GM12878 (cell line): Measurements from ENCODE around the gene ID3. TPM values are rescaled to one million over a fixed set of nuclear protein-coding genes. Genes with fewer than 3 reads are reported as not detected.

Source experiments
- ATAC-seq: fragments of 200-7000 bp; cut with Tn5 transposase; 3 replicates; pipeline ENCODE4 v1.9.1; 2020; ENCODE audit warnings: mild to moderate bottlenecking, moderate library complexity
- BruUV-seq: library from RNA; stranded (reverse); fragments of 400-500 nt; replicated peaks from 2 replicates; lab custom pipeline; 2021; lab: Mats Ljungman, UMichigan
- CTCF ChIA-PET: fragments of 300-600 bp; sonication (Branson Sonifier 250); formaldehyde crosslinking; extraction: SDS; loops from one replicate; lab custom pipeline; 2021; ENCODE audit warnings: inconsistent platforms; lab: Yijun Ruan, JAX
- POLR2A ChIA-PET: fragments of 350-600 bp; formaldehyde crosslinking; extraction: SDS; loops from one replicate; lab custom pipeline; 2021; ENCODE audit warnings: inconsistent platforms; lab: Charles Lee
- RAD21 ChIA-PET: fragments of 300-600 bp; sonication (Branson Sonifier 250); formaldehyde crosslinking; loops from one replicate; lab custom pipeline; 2023; ENCODE audit warnings: antibody characterized with exemption; ENCODE audit not compliant: unreplicated experiment; lab: Charles Lee
- SMC1A ChIA-PET: fragments of 300-600 bp; sonication (Branson Sonifier 250); formaldehyde crosslinking; loops from one replicate; lab custom pipeline; 2023; ENCODE audit not compliant: unreplicated experiment, uncharacterized antibody; lab: Charles Lee
- DNase-seq: peaks from one replicate; pipeline ENCODE4 v3.0.0-alpha.2; 2011; ENCODE audit warnings: low read depth, low spot score
- FAIRE-seq: peaks from 3 replicates; lab custom pipeline; 2011; peaks lifted over from hg19 to GRCh38; lab: Jason Lieb, UNC
- H2AFZ ChIP-seq: 2 replicates; pipeline ENCODE4 v1.6.0; 2011; ENCODE audit warnings: low read depth, low read length, control low read depth; ENCODE audit not compliant: control insufficient read depth
- H3K27ac ChIP-seq: 2 replicates; pipeline ENCODE4 v1.5.1; 2011; ENCODE audit warnings: control low read depth; ENCODE audit not compliant: control insufficient read depth, insufficient read depth
- H3K27me3 ChIP-seq, 2 experiments: replicated peaks in 1 of 2; 2 replicates each; pipeline versions ENCODE4 v1.6.0 to v1.6.1; 2011; ENCODE audit warnings: low read length in 1 of 2; ENCODE audit not compliant: control insufficient read depth in 2 of 2, insufficient read depth in 2 of 2
- H3K36me3 ChIP-seq, 2 experiments: 2 replicates each; pipeline ENCODE4 v1.5.1; 2011; ENCODE audit warnings: low read length in 1 of 2; ENCODE audit not compliant: control insufficient read depth in 2 of 2, insufficient read depth in 2 of 2
- H3K4me1 ChIP-seq: 2 replicates; pipeline ENCODE4 v1.6.1; 2011; ENCODE audit warnings: mild to moderate bottlenecking, low read length, moderate library complexity, mixed read lengths; ENCODE audit not compliant: control insufficient read depth, insufficient read depth
- H3K4me2 ChIP-seq: 2 replicates; pipeline ENCODE4 v1.6.0; 2011; ENCODE audit warnings: control low read depth; ENCODE audit not compliant: control insufficient read depth, insufficient read depth
- H3K4me3 ChIP-seq: fragments of 200-600 bp; sonication (generic); 2 replicates; pipeline ENCODE4 v1.5.1; 2016
- H3K79me2 ChIP-seq: 2 replicates; pipeline ENCODE4 v1.6.0; 2011; ENCODE audit warnings: low read length; ENCODE audit not compliant: control insufficient read depth, insufficient read depth
- H3K9ac ChIP-seq: 2 replicates; pipeline ENCODE4 v1.8.0; 2011; ENCODE audit warnings: low read length, control low read depth, mixed read lengths; ENCODE audit not compliant: control insufficient read depth, insufficient read depth
- H3K9me3 ChIP-seq: replicated peaks from 3 replicates; pipeline ENCODE4 v1.5.1; 2011; ENCODE audit warnings: mild to moderate bottlenecking, low read length; ENCODE audit not compliant: control insufficient read depth, insufficient read depth
- H4K20me1 ChIP-seq: 2 replicates; pipeline ENCODE4 v1.6.0; 2011; ENCODE audit not compliant: control insufficient read depth, insufficient read depth
- ATF2 ChIP-seq: IDR thresholded peaks from 2 replicates; pipeline ENCODE4 v1.6.1; 2012; ENCODE audit warnings: low read length, inconsistent platforms
- CHD2 ChIP-seq: IDR thresholded peaks from 2 replicates; pipeline ENCODE4 v1.6.1; 2011; ENCODE audit warnings: low read depth, low read length, improper control_type of control experiment, borderline replicate concordance
- DPF2 ChIP-seq: fragments of 450-650 bp; IDR thresholded peaks from 2 replicates; pipeline ENCODE4 v1.6.1; 2017; ENCODE audit warnings: mild to moderate bottlenecking
- FOXM1 ChIP-seq: IDR thresholded peaks from 2 replicates; pipeline ENCODE4 v1.6.1; 2012; ENCODE audit warnings: low read depth, mild to moderate bottlenecking, inconsistent platforms, low read length, moderate library complexity
- GATAD2B ChIP-seq: fragments of 450-650 bp; conservative IDR thresholded peaks from 2 replicates; pipeline ENCODE4 v1.6.1; 2017; ENCODE audit warnings: low read depth, mild to moderate bottlenecking, moderate library complexity
- IKZF2 ChIP-seq, 2 experiments: fragments of 450-650 bp; IDR thresholded peaks; 2 replicates each; pipeline ENCODE4 v1.6.1; 2017; ENCODE audit warnings: mild to moderate bottlenecking in 2 of 2, moderate library complexity in 2 of 2
- PAX5 ChIP-seq: IDR thresholded peaks from 2 replicates; pipeline ENCODE4 v1.6.1; 2011; ENCODE audit warnings: low read depth, low read length, borderline replicate concordance
- POLR2A ChIP-seq: IDR thresholded peaks from 2 replicates; pipeline ENCODE4 v1.6.1; 2011; ENCODE audit warnings: low read depth, mild to moderate bottlenecking, low read length
- RAD21 ChIP-seq: IDR thresholded peaks from 2 replicates; pipeline ENCODE4 v1.6.1; 2011; ENCODE audit warnings: mild to moderate bottlenecking, low read depth, low read length, moderate library complexity; ENCODE audit not compliant: insufficient read depth
- RAD51 ChIP-seq: fragments of 450-650 bp; IDR thresholded peaks from 2 replicates; pipeline ENCODE4 v1.6.1; 2016; ENCODE audit warnings: moderate library complexity, mild to moderate bottlenecking, inconsistent platforms
- RFX5 ChIP-seq: IDR thresholded peaks from 2 replicates; pipeline ENCODE4 v1.6.1; 2011; ENCODE audit warnings: low read depth, low read length, improper control_type of control experiment
- SMARCA5 ChIP-seq: fragments of 450-650 bp; IDR thresholded peaks from 2 replicates; pipeline ENCODE4 v1.6.1; 2017; ENCODE audit warnings: mild to moderate bottlenecking
- ZNF384 ChIP-seq: IDR thresholded peaks from 2 replicates; pipeline ENCODE4 v1.6.1; 2012; ENCODE audit warnings: low read depth, mild to moderate bottlenecking, low read length, improper control_type of control experiment, borderline replicate concordance
- WGBS: methylation state at CpG from one replicate; pipeline ENCODE4 v1.1.6; 2016; ENCODE audit warnings: low lambda C conversion rate; ENCODE audit not compliant: insufficient replicate concordance, insufficient coverage; ENCODE audit errors: missing lambda C conversion rate; 5-methylcytosine and 5-hydroxymethylcytosine counted together
- in situ Hi-C: fragments of 300-500 bp; cut with MboI; formaldehyde crosslinking; loops from 9 replicates; pipeline ENCODE4 v1.14.3; 2018; ENCODE audit warnings: mixed read lengths
- intact Hi-C: fragments of 100-400 bp; cut with micrococcal nuclease; formaldehyde crosslinking; loops from one replicate; pipeline ENCODE4 v1.14.2; 2022; ENCODE audit not compliant: unreplicated experiment
- polyA plus RNA-seq, 11 experiments: library from polyadenylated mRNA; depleted of rRNA in 4 of 11; unstranded in 6 of 11; stranded (reverse) in 5 of 11; fragments of >200 nt; fragmentation: Nextera tagmentation in 4 of 11; fragmentation: Illumina TruSeq in 1 of 11; extraction: Ambion mirVana in 4 of 11; extraction: Trizol in 1 of 11; gene quantifications; 1 replicate in 1 of 11; 2 replicates in 10 of 11; pipeline versions ENCODE4 v1.2.1 to v1.2.3, GENCODE V29; 2011 to 2016; ENCODE audit warnings: inconsistent platforms in 2 of 11, missing spikeins in 2 of 11, low read depth in 1 of 11
- total RNA-seq, 4 experiments: library from RNA; depleted of rRNA in 3 of 4; stranded (reverse); fragments of >200 nt in 3 of 4; fragmentation: Illumina TruSeq in 1 of 4; extraction: Trizol in 1 of 4; gene quantifications; 2 replicates each; pipeline versions ENCODE4 v1.2.1 to v1.2.3, GENCODE V29; 2013 to 2021
- TF ChIP-seq, protein P1 (sequence below): fragments of 450-650 bp; IDR thresholded peaks from 2 replicates; pipeline ENCODE4 v1.6.1; 2017; ENCODE audit warnings: mild to moderate bottlenecking, moderate library complexity

The ID3 gene
- total and polyA plus RNA-seq, 10 of the 15 experiments (the other 5 are each of a cell fraction or from before 2014, with no cell fraction given) = 42.7 to 475 (median 207) TPM

GRCh38 chr1:23514111-23514679 lies 45.1 kb downstream of the ID3 start:
- H2AFZ ChIP-seq = no peak overlapping the region
- in situ Hi-C loops = no loop called here
- no peak overlapping the region for H3K27ac ChIP-seq
- 100% methylated on average over 3 of the region's 3 CpGs for WGBS
- no peak for DNase-seq
- SMC1A ChIA-PET = interaction anchor here (0.9 to 1.9 kb wide), 4 partner anchors 11 to 123 kb away, joined by 3 to 9 read pairs (median 5); no protein-coding TSS in a partner anchor
- no peak overlapping the region for H3K4me3 ChIP-seq
- RAD21 ChIA-PET = interaction anchor here (1.2 kb wide), 1 partner anchor 25 kb away, joined by 3 read pairs; no protein-coding TSS in a partner anchor
- TF ChIP-seq ZNF384 = no peak
- TF ChIP-seq RFX5 = no peak
- TF ChIP-seq CHD2 = no peak
- no peak for TF ChIP-seq PAX5
- peak; percentile 61 for TF ChIP-seq SMARCA5
- no peak for TF ChIP-seq RAD21
- TF ChIP-seq IKZF2 (IDR thresholded peaks at IDR 0.05) = no peak
- no peaks in the 10 kb centered on the region for H3K9me3 ChIP-seq
- no peaks in the 10 kb centered on the region for H3K27me3 ChIP-seq
- no peak overlapping the region for H3K4me2 ChIP-seq
- H3K36me3 ChIP-seq = peaks cover 29 to 40% of the 10 kb centered on the region in 2 experiments
- H3K79me2 ChIP-seq = no peaks in the 10 kb centered on the region
- BruUV-seq = no TSS peak
- no peaks in the 10 kb centered on the region for H4K20me1 ChIP-seq
- no peaks in the 10 kb centered on the region for H3K4me1 ChIP-seq
- no peak overlapping the region for H3K9ac ChIP-seq
- ATAC-seq = no peak
- CTCF ChIA-PET = interaction anchor here (0.6 to 5.6 kb wide), 6 partner anchors 14 to 144 kb away, joined by 3 to 40 read pairs (median 5); partner anchors contain the start of gene E2F2
- FAIRE-seq = no peak
- intact Hi-C loops = no loop called here
- POLR2A ChIA-PET = interaction anchor here (0.5 to 1.5 kb wide), 3 partner anchors 12 to 217 kb away, joined by 3 to 7 read pairs (median 6); no protein-coding TSS in a partner anchor

- H3K79me2 ChIP-seq = no peaks in the 10 kb centered on the region
- BruUV-seq = no TSS peak
- no peak overlapping the region for H3K27ac ChIP-seq
- in situ Hi-C loops = no loop called here
- no peaks in the 10 kb centered on the region for H3K9me3 ChIP-seq
- RAD21 ChIA-PET = no interaction called here
- intact Hi-C loops = no loop called here
- DNase-seq (no peak), FAIRE-seq (no peak), ATAC-seq (no peak)
- H2AFZ ChIP-seq = no peak overlapping the region
- no peak overlapping the region for H3K9ac ChIP-seq
- H3K4me2 ChIP-seq = no peak overlapping the region
- SMC1A ChIA-PET = no interaction called here
- POLR2A ChIA-PET = no interaction called here
- no peaks in the 10 kb centered on the region for H4K20me1 ChIP-seq
- no peak overlapping the region for H3K4me3 ChIP-seq
- 94% methylated on average over 15 of the region's 15 CpGs for WGBS
- CTCF ChIA-PET = interaction anchor here (2.8 kb wide), 1 partner anchor 12 kb away, joined by 20 read pairs; no protein-coding TSS in a partner anchor
- H3K27me3 ChIP-seq = no peaks in the 10 kb centered on the region
- no peaks in the 10 kb centered on the region for H3K4me1 ChIP-seq
- peaks cover 15 to 43% of the 10 kb centered on the region in 2 experiments; a peak in 3 of 4 replicates for H3K36me3 ChIP-seq
- TF ChIP-seq, protein P1, sequence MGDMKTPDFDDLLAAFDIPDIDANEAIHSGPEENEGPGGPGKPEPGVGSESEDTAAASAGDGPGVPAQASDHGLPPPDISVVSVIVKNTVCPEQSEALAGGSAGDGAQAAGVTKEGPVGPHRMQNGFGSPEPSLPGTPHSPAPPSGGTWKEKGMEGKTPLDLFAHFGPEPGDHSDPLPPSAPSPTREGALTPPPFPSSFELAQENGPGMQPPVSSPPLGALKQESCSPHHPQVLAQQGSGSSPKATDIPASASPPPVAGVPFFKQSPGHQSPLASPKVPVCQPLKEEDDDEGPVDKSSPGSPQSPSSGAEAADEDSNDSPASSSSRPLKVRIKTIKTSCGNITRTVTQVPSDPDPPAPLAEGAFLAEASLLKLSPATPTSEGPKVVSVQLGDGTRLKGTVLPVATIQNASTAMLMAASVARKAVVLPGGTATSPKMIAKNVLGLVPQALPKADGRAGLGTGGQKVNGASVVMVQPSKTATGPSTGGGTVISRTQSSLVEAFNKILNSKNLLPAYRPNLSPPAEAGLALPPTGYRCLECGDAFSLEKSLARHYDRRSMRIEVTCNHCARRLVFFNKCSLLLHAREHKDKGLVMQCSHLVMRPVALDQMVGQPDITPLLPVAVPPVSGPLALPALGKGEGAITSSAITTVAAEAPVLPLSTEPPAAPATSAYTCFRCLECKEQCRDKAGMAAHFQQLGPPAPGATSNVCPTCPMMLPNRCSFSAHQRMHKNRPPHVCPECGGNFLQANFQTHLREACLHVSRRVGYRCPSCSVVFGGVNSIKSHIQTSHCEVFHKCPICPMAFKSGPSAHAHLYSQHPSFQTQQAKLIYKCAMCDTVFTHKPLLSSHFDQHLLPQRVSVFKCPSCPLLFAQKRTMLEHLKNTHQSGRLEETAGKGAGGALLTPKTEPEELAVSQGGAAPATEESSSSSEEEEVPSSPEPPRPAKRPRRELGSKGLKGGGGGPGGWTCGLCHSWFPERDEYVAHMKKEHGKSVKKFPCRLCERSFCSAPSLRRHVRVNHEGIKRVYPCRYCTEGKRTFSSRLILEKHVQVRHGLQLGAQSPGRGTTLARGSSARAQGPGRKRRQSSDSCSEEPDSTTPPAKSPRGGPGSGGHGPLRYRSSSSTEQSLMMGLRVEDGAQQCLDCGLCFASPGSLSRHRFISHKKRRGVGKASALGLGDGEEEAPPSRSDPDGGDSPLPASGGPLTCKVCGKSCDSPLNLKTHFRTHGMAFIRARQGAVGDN = no peak
- TF ChIP-seq RAD51 = no peak
- no peak for TF ChIP-seq DPF2
- TF ChIP-seq GATAD2B = no peak
- TF ChIP-seq POLR2A = no peak
- TF ChIP-seq FOXM1 = no peak
- TF ChIP-seq IKZF2 (IDR thresholded peaks at IDR 0.05) = no peak
- no peak for TF ChIP-seq ATF2
Measured at GRCh38 chr1:23509896-23510295, 49.4 kb downstream of the ID3 start.
